Gastroesophageal sphincter (tissue), 3 donors: Measurements from ENCODE around the gene MLXIP.

Source experiments
- CTCF ChIP-seq, 4 experiments: fragments of 200-600 bp in 2 of 4; fragments of 450-650 bp in 2 of 4; sonication (generic) in 1 of 4; IDR thresholded peaks; one replicate each; pipeline ENCODE4 v1.5.1; 2017 to 2019; ENCODE audit warnings: antibody characterized with exemption in 4 of 4, mild to moderate bottlenecking in 2 of 4, moderate library complexity in 2 of 4
- POLR2A ChIP-seq, 2 donors: fragments of 450-650 bp; IDR thresholded peaks; one replicate each; pipeline ENCODE4 v1.6.1; 2017; ENCODE audit warnings: antibody characterized with exemption in 2 of 2, mild to moderate bottlenecking in 2 of 2, moderate library complexity in 1 of 2

DNA sequence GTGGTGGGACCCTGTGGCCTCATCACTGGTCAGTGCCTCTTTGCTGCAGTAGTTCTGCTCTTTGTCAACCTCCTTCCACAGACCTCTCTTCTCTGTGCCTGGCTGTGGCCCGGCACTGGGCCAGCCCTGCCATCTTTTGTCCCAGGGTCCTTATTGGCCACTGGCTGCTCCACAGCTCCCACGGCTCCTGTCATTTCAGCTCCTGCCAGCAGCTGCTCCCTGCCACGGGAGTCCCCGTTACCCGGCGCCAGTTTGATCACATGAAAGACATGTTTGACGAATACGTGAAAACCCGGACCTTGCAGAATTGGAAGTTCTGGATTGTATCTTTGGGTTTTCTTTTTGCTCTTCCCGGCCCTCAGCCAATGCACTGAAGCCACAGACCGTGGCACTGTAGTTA lies 60.1 kb downstream of the MLXIP start:
- no peak for TF ChIP-seq CTCF (IDR thresholded peaks at IDR 0.05)
- TF ChIP-seq POLR2A (IDR thresholded peaks at IDR 0.05) = no peak
